GM23248 (cell line): ENCODE results near the gene RPS15.

Experiments
- EZH2 ChIP-seq: fragments of 200-600 bp; sonication (generic); IDR thresholded peaks from 2 replicates; pipeline ENCODE4 v1.6.1; 2018; ENCODE audit warnings: antibody characterized with exemption, mild to moderate bottlenecking; ENCODE audit not compliant: insufficient read depth, poor library complexity, severe bottlenecking
- EZH2phosphoT487 ChIP-seq: fragments of 200-600 bp; sonication (generic); IDR thresholded peaks from 2 replicates; pipeline ENCODE4 v1.6.1; 2018; ENCODE audit warnings: antibody characterized with exemption, moderate library complexity, mild to moderate bottlenecking, low read depth; ENCODE audit not compliant: insufficient read depth

DNA sequence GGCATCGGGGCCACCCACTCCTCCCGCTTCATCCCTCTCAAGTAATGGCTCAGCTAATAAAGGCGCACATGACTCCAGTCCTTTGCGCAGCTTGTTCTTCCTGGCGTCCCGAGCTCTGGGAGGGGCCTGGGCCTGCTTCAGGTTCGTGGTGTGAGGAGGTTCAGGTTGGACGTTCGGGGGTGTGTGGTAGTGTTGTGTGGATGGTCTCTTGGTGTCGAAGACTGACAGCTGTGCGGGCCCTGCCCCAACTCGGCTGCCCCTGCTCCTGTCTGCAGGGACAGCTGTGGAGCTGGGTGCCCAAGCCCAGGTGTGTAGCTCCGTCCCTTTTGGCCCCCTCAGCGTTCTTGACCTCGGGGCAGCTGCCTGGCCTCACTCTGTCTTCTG is 2.2 kb downstream of the RPS15 start:
- TF ChIP-seq EZH2 (no peak), EZH2phosphoT487 (no peak)
